ENCODE data around the gene SEMA3E.

SEMA3E gene

DNA sequence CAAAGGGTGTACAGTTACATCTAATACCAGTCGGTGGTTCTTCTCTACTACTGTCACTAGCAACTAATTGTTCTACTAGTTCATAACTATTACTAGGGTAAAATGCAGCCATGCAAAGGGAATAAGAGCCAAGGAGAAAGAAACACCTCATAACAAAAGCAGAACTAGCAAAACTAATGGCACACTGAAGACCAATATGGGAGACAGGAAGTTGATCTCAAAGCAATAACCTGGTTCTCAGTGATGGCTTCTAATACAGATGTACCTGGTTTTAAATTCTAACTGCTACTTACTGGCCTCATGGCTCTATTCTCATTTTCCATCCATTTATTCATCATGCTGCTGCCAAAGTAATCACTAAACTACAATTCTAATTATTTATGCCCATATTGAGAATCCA, 170.3 kb downstream of the SEMA3E start:
- no peaks in the 10 kb centered on the region for H3K36me3 ChIP-seq (ENCODE audit: insufficient read depth)
- H3K9ac ChIP-seq = no peak overlapping the region
- H3K4me1 ChIP-seq (ENCODE audit: low read depth, poor library complexity, severe bottlenecking) = no peaks in the 10 kb centered on the region
- H2AFZ ChIP-seq (ENCODE audit: low read depth) = no peak overlapping the region
- H3K4me2 ChIP-seq = no peak overlapping the region
- TF ChIP-seq, protein P1, sequence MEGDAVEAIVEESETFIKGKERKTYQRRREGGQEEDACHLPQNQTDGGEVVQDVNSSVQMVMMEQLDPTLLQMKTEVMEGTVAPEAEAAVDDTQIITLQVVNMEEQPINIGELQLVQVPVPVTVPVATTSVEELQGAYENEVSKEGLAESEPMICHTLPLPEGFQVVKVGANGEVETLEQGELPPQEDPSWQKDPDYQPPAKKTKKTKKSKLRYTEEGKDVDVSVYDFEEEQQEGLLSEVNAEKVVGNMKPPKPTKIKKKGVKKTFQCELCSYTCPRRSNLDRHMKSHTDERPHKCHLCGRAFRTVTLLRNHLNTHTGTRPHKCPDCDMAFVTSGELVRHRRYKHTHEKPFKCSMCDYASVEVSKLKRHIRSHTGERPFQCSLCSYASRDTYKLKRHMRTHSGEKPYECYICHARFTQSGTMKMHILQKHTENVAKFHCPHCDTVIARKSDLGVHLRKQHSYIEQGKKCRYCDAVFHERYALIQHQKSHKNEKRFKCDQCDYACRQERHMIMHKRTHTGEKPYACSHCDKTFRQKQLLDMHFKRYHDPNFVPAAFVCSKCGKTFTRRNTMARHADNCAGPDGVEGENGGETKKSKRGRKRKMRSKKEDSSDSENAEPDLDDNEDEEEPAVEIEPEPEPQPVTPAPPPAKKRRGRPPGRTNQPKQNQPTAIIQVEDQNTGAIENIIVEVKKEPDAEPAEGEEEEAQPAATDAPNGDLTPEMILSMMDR (conservative IDR thresholded peaks at IDR 0.05; ENCODE audit: low read depth, low read length) = no peak
- no peak overlapping the region for H3K4me3 ChIP-seq (IDR thresholded peaks at IDR 0.05; ENCODE audit: insufficient read depth, low read depth, low read length)
- no peaks in the 10 kb centered on the region for H3K79me2 ChIP-seq (ENCODE audit: insufficient read depth, low read depth)
- no peak overlapping the region for H3K27ac ChIP-seq
- H4K20me1 ChIP-seq (ENCODE audit: insufficient read depth) = no peaks in the 10 kb centered on the region
- no peaks in the 10 kb centered on the region for H3K27me3 ChIP-seq (ENCODE audit: insufficient read depth, low read depth)

DNA sequence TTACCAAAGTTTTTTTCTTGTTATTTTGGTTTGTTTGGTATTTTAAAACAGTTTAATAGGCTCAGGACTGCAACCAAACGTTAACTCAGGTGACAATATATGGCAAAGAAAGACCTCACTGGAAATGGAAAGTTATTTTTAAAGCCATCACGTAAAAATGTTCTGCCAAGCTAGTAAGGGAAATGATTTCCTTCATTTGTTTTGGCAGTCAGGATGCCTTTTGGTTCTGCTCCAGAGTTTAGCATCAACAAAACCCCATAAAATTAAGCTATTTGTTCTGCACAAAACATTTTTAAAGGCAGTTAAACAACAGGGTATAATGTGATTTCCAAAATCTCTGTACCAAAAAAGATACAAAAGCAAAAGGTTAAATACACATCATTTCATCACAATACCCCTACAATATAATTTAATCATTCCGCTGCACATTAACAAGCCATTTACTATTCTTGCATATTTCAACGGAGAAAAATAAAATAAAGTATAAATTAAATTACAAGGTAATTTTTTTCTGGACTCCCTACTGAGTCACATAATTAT, 172.4 kb downstream of the SEMA3E start:
- no peaks in the 10 kb centered on the region for H3K36me3 ChIP-seq (ENCODE audit: insufficient read depth)
- H3K4me1 ChIP-seq (ENCODE audit: low read depth, poor library complexity, severe bottlenecking) = no peaks in the 10 kb centered on the region
- no peaks in the 10 kb centered on the region for H3K27me3 ChIP-seq (ENCODE audit: insufficient read depth, low read depth)
- H4K20me1 ChIP-seq (ENCODE audit: insufficient read depth) = no peaks in the 10 kb centered on the region
- no peaks in the 10 kb centered on the region for H3K79me2 ChIP-seq (ENCODE audit: insufficient read depth, low read depth)
- no peak overlapping the region for H3K9ac ChIP-seq
- no peak overlapping the region for H2AFZ ChIP-seq (ENCODE audit: low read depth)
- H3K27ac ChIP-seq = no peak overlapping the region
- no peak overlapping the region for H3K4me3 ChIP-seq (IDR thresholded peaks at IDR 0.05; ENCODE audit: insufficient read depth, low read depth, low read length)
- no peak overlapping the region for H3K4me2 ChIP-seq
- TF ChIP-seq, protein P1 (conservative IDR thresholded peaks at IDR 0.05; ENCODE audit: low read depth, low read length) = no peak

GRCh38 chr7:83475420-83475819, 173.5 kb downstream of the SEMA3E start:
- H3K4me2 ChIP-seq = no peak overlapping the region
- no peaks in the 10 kb centered on the region for H3K27me3 ChIP-seq (ENCODE audit: insufficient read depth, low read depth)
- H2AFZ ChIP-seq (ENCODE audit: low read depth) = no peak overlapping the region
- 0 out of 2 replicates have a peak, but pooled peaks cover 2% of the 10 kb centered on the region for H4K20me1 ChIP-seq (ENCODE audit: insufficient read depth)
- H3K27ac ChIP-seq = no peak overlapping the region
- H3K4me1 ChIP-seq (ENCODE audit: low read depth, poor library complexity, severe bottlenecking) = no peaks in the 10 kb centered on the region
- TF ChIP-seq, protein P1 (conservative IDR thresholded peaks at IDR 0.05; ENCODE audit: low read depth, low read length) = no peak
- no peaks in the 10 kb centered on the region for H3K79me2 ChIP-seq (ENCODE audit: insufficient read depth, low read depth)
- no peak overlapping the region for H3K4me3 ChIP-seq (IDR thresholded peaks at IDR 0.05; ENCODE audit: insufficient read depth, low read depth, low read length)
- H3K9ac ChIP-seq = no peak overlapping the region
- H3K36me3 ChIP-seq (ENCODE audit: insufficient read depth) = no peaks in the 10 kb centered on the region

DNA sequence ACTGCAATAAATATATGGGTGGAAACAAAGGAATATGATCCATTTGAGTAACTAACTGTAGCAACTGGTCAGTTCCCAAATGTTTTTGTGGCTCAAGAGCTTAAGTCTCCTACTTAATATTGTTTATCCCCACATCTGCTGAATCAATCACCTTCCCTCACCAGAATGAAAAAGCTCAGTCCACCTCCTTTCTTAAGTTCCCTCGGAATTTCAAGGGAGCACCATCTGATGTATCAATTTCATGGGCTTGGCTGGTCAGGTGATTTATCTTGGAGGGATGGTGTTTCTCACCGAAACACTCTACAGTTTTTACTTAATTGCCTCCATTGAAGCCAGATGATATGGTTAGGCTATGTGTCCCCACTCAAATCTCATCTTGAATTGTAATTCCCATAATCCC, 176.6 kb downstream of the SEMA3E start:
- no peak overlapping the region for H3K4me3 ChIP-seq (IDR thresholded peaks at IDR 0.05; ENCODE audit: insufficient read depth, low read depth, low read length)
- no peaks in the 10 kb centered on the region for H3K79me2 ChIP-seq (ENCODE audit: insufficient read depth, low read depth)
- H2AFZ ChIP-seq (ENCODE audit: low read depth) = no peak overlapping the region
- no peak overlapping the region for H3K4me2 ChIP-seq
- TF ChIP-seq, protein P1 (conservative IDR thresholded peaks at IDR 0.05; ENCODE audit: low read depth, low read length) = no peak
- no peak overlapping the region for H3K9ac ChIP-seq
- no peaks in the 10 kb centered on the region for H3K27me3 ChIP-seq (ENCODE audit: insufficient read depth, low read depth)
- H3K36me3 ChIP-seq (ENCODE audit: insufficient read depth) = no peaks in the 10 kb centered on the region
- no peaks in the 10 kb centered on the region for H3K4me1 ChIP-seq (ENCODE audit: low read depth, poor library complexity, severe bottlenecking)
- H4K20me1 ChIP-seq (ENCODE audit: insufficient read depth) = 0 out of 2 replicates have a peak, but pooled peaks cover 3% of the 10 kb centered on the region
- no peak overlapping the region for H3K27ac ChIP-seq

Data from KMS-11 (cell line).